Keratinocyte (primary cell): Measurements from ENCODE around the gene ARRDC2. TPM values are rescaled to one million over a fixed set of nuclear protein-coding genes. Genes with fewer than 3 reads are reported as not detected.

Experiments used
- DNase-seq: peaks from one replicate; pipeline ENCODE4 v3.0.0-alpha.2; 2011; ENCODE audit warnings: low read depth, missing footprints, low spot score
- FAIRE-seq: peaks from 2 replicates; lab custom pipeline; 2011; peaks lifted over from hg19 to GRCh38; lab: Jason Lieb, UNC
- H2AFZ ChIP-seq: 2 replicates; pipeline ENCODE4 v1.6.0; 2012; ENCODE audit warnings: low read length, control low read depth, inconsistent platforms; ENCODE audit not compliant: control insufficient read depth
- H3K27ac ChIP-seq: 2 replicates; pipeline ENCODE4 v1.5.1; 2011; ENCODE audit warnings: low read length; ENCODE audit not compliant: control insufficient read depth, insufficient read depth
- H3K27me3 ChIP-seq: 3 replicates; pipeline ENCODE4 v1.6.0; 2011; ENCODE audit warnings: low read length; ENCODE audit not compliant: control insufficient read depth, insufficient read depth; ENCODE audit errors: extremely low read depth
- H3K36me3 ChIP-seq, 2 experiments: 2 replicates in 1 of 2; 3 replicates in 1 of 2; pipeline ENCODE4 v1.5.1; 2011; ENCODE audit warnings: low read length in 2 of 2, mild to moderate bottlenecking in 1 of 2; ENCODE audit not compliant: control insufficient read depth in 2 of 2, insufficient read depth in 2 of 2; ENCODE audit errors: extremely low read depth in 1 of 2
- H3K4me1 ChIP-seq: 3 replicates; pipeline ENCODE4 v1.5.1; 2011; ENCODE audit warnings: low read length; ENCODE audit not compliant: control insufficient read depth, insufficient read depth; ENCODE audit errors: extremely low read depth
- H3K4me2 ChIP-seq: 3 replicates; pipeline ENCODE4 v1.6.0; 2011; ENCODE audit warnings: low read depth, low read length; ENCODE audit not compliant: control insufficient read depth, insufficient read depth; ENCODE audit errors: extremely low read depth
- H3K4me3 ChIP-seq, 3 experiments: fragments of 200-600 bp in 1 of 3; sonication (generic) in 1 of 3; 2 replicates in 2 of 3; 3 replicates in 1 of 3; pipeline ENCODE4 v1.5.1; 2011 to 2016; ENCODE audit warnings: low read length in 3 of 3, mild to moderate bottlenecking in 3 of 3, control low read depth in 2 of 3, inconsistent platforms in 1 of 3, low read depth in 1 of 3, mixed read lengths in 1 of 3, mixed run types in 1 of 3, moderate library complexity in 1 of 3; ENCODE audit not compliant: control insufficient read depth in 2 of 3, insufficient read depth in 2 of 3; ENCODE audit errors: extremely low read depth in 1 of 3
- H3K79me2 ChIP-seq: 2 replicates; pipeline ENCODE4 v1.6.0; 2012; ENCODE audit warnings: low read length; ENCODE audit not compliant: control insufficient read depth, insufficient read depth
- H3K9ac ChIP-seq: 3 replicates; pipeline ENCODE4 v1.6.0; 2011; ENCODE audit warnings: low read length; ENCODE audit not compliant: control insufficient read depth, insufficient read depth; ENCODE audit errors: extremely low read depth
- H3K9me1 ChIP-seq: 3 replicates; pipeline ENCODE4 v1.6.0; 2011; ENCODE audit warnings: low read length; ENCODE audit not compliant: control insufficient read depth, insufficient read depth; ENCODE audit errors: extremely low read depth
- H3K9me3 ChIP-seq: 2 replicates; pipeline ENCODE4 v1.5.1; 2012; ENCODE audit warnings: low read depth, low read length; ENCODE audit not compliant: control insufficient read depth
- H4K20me1 ChIP-seq: 3 replicates; pipeline ENCODE4 v1.6.0; 2011; ENCODE audit warnings: low read length; ENCODE audit not compliant: control insufficient read depth, insufficient read depth; ENCODE audit errors: extremely low read depth
- CTCF ChIP-seq, 3 experiments: IDR thresholded peaks in 1 of 3; conservative IDR thresholded peaks in 1 of 3; optimal IDR thresholded peaks in 1 of 3; 2 replicates in 2 of 3; 3 replicates in 1 of 3; pipeline versions ENCODE3 to v1.5.1; 2011; ENCODE audit warnings: low read length in 3 of 3, mild to moderate bottlenecking in 3 of 3, moderate library complexity in 2 of 3, control low read depth in 1 of 3, inconsistent platforms in 1 of 3; ENCODE audit not compliant: insufficient read depth in 2 of 3; ENCODE audit errors: extremely low read depth in 1 of 3
- EZH2 ChIP-seq: IDR thresholded peaks from one replicate; pipeline ENCODE4 v1.6.1; 2012; ENCODE audit warnings: inconsistent platforms, mild to moderate bottlenecking, low read length, moderate library complexity
- dilution Hi-C: fragments of 300-500 bp; cut with MboI; formaldehyde crosslinking; loops from one replicate; pipeline ENCODE4 v1.7.0; 2020; ENCODE audit warnings: low sequenced_read_pairs; ENCODE audit not compliant: extremely low pct_ligation_motif_present
- polyA plus RNA-seq, 5 experiments: library from polyadenylated mRNA; depleted of rRNA in 3 of 5; stranded (reverse) in 3 of 5; stranded (forward) in 1 of 5; unstranded in 1 of 5; fragments of >200 nt; gene quantifications; 1 replicate in 1 of 5; 2 replicates in 3 of 5; 3 replicates in 1 of 5; pipeline versions ENCODE4 v1.2.1 to v1.2.3, GENCODE V29; 2011 to 2012; ENCODE audit warnings: missing spikeins in 2 of 5, low read depth in 1 of 5, low replicate concordance in 1 of 5

Gene ARRDC2
- polyA plus RNA-seq, 1 donor (not counting 4 experiments of a cell fraction or from before 2014, with no cell fraction given), result 2.4 TPM

GRCh38 chr19:18007044-18007916 lies 690 bp upstream of the ARRDC2 start:
- Histone ChIP-seq H3K79me2 (no peaks in the 10 kb centered on the region), H2AFZ (peak overlapping the region; percentile 66), H3K4me3 (peak overlapping the region; percentile 34 to 72 (median 58)), H3K4me2 (peak overlapping the region; percentile 91), H3K27me3 (no peaks in the 10 kb centered on the region), H3K9ac (peak overlapping the region; percentile 63), H3K9me1 (no peaks in the 10 kb centered on the region), H4K20me1 (no peaks in the 10 kb centered on the region), H3K9me3 (no peaks in the 10 kb centered on the region), H3K4me1 (peaks cover 10% of the 10 kb centered on the region), H3K27ac (peak overlapping the region; percentile 39), H3K36me3 (peaks cover 2 to 6% of the 10 kb centered on the region in 2 experiments)
- no peak for TF ChIP-seq EZH2
- peak; percentile 95 to 99 (median 97) for TF ChIP-seq CTCF (optimal IDR thresholded peaks at IDR 0.05 in 1 of 3, IDR thresholded peaks at IDR 0.05 in 1 of 3, conservative IDR thresholded peaks at IDR 0.05 in 1 of 3; ENCODE audit: extremely low read depth in 1 of 3, insufficient read depth in 2 of 3, low read length in 3 of 3)
- no peak for DNase-seq
- dilution Hi-C loops, result no loop called here
- peak; percentile 39 for FAIRE-seq

GRCh38 chr19:18008814-18009213 lies 844 bp downstream of the ARRDC2 start:
- Histone ChIP-seq H3K9me3 (no peaks in the 10 kb centered on the region), H4K20me1 (no peaks in the 10 kb centered on the region), H3K36me3 (peaks cover 6 to 9% of the 10 kb centered on the region in 2 experiments), H3K79me2 (no peaks in the 10 kb centered on the region), H3K9ac (no peak overlapping the region), H3K27ac (no peak overlapping the region), H3K4me3 (no peak overlapping the region), H3K4me1 (peaks cover 10% of the 10 kb centered on the region), H3K9me1 (no peaks in the 10 kb centered on the region), H3K27me3 (no peaks in the 10 kb centered on the region), H3K4me2 (no peak overlapping the region), H2AFZ (no peak overlapping the region)
- FAIRE-seq (no peak), DNase-seq (no peak)
- dilution Hi-C loops, result no loop called here
- TF ChIP-seq CTCF (optimal IDR thresholded peaks at IDR 0.05 in 1 of 3, IDR thresholded peaks at IDR 0.05 in 1 of 3, conservative IDR thresholded peaks at IDR 0.05 in 1 of 3; ENCODE audit: extremely low read depth in 1 of 3, insufficient read depth in 2 of 3, low read length in 3 of 3), result no peak
- TF ChIP-seq EZH2, result no peak
